Measurements from ENCODE around the gene VAPB. TPM values are rescaled to one million over a fixed set of nuclear protein-coding genes. Genes with fewer than 3 reads are reported as not detected.

The VAPB gene
- total RNA-seq, 1 donor from 2014 or later: 61.5 TPM

GRCh38 chr20:58395604-58396003 is 6.6 kb downstream of the VAPB start:
- H3K4me3 ChIP-seq (ENCODE audit: insufficient read depth, low read depth, low read length): no peak overlapping the region
- DNase-seq (ENCODE audit: low read depth) (no peak), FAIRE-seq (no peak)
- peaks cover 4% of the 10 kb centered on the region for H3K4me1 ChIP-seq (ENCODE audit: insufficient read depth, low read length)
- H3K79me2 ChIP-seq (ENCODE audit: insufficient read depth, low read length): peaks cover 98% of the 10 kb centered on the region
- no peaks in the 10 kb centered on the region for H3K27me3 ChIP-seq (ENCODE audit: insufficient read depth, low read length)
- H3K9ac ChIP-seq (ENCODE audit: low read length): no peak overlapping the region
- Mint-ChIP-seq H3K27ac (ENCODE audit: unreplicated experiment) (no peak overlapping the region), H3K9me3 (ENCODE audit: unreplicated experiment) (no peaks in the 10 kb centered on the region), H3K4me1 (ENCODE audit: low read depth, unreplicated experiment) (peaks cover 26% of the 10 kb centered on the region), H3K4me3 (ENCODE audit: unreplicated experiment) (no peak overlapping the region), H3K27me3 (ENCODE audit: low read depth, unreplicated experiment) (no peaks in the 10 kb centered on the region), H3K36me3 (ENCODE audit: low read depth, unreplicated experiment) (peaks cover 16% of the 10 kb centered on the region)
- TF ChIP-seq, protein P1, sequence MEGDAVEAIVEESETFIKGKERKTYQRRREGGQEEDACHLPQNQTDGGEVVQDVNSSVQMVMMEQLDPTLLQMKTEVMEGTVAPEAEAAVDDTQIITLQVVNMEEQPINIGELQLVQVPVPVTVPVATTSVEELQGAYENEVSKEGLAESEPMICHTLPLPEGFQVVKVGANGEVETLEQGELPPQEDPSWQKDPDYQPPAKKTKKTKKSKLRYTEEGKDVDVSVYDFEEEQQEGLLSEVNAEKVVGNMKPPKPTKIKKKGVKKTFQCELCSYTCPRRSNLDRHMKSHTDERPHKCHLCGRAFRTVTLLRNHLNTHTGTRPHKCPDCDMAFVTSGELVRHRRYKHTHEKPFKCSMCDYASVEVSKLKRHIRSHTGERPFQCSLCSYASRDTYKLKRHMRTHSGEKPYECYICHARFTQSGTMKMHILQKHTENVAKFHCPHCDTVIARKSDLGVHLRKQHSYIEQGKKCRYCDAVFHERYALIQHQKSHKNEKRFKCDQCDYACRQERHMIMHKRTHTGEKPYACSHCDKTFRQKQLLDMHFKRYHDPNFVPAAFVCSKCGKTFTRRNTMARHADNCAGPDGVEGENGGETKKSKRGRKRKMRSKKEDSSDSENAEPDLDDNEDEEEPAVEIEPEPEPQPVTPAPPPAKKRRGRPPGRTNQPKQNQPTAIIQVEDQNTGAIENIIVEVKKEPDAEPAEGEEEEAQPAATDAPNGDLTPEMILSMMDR (IDR thresholded peaks at IDR 0.05; ENCODE audit: insufficient read depth, low read depth, low read length): no peak
- TF ChIP-seq EZH2 (IDR thresholded peaks at IDR 0.05; ENCODE audit: insufficient read depth, low read length): no peak
- H2AFZ ChIP-seq (ENCODE audit: low read depth, low read length): no peak overlapping the region
- peaks cover 91% of the 10 kb centered on the region for H4K20me1 ChIP-seq (ENCODE audit: insufficient read depth, low read length)
- H3K27ac ChIP-seq (ENCODE audit: low read depth, low read length): no peak overlapping the region
- peaks cover 14% of the 10 kb centered on the region for H3K36me3 ChIP-seq (ENCODE audit: insufficient read depth, low read length)
- no peak overlapping the region for H3K4me2 ChIP-seq (ENCODE audit: low read length)
- H3K9me3 ChIP-seq (ENCODE audit: insufficient read depth, low read depth, low read length): no peaks in the 10 kb centered on the region

DNA sequence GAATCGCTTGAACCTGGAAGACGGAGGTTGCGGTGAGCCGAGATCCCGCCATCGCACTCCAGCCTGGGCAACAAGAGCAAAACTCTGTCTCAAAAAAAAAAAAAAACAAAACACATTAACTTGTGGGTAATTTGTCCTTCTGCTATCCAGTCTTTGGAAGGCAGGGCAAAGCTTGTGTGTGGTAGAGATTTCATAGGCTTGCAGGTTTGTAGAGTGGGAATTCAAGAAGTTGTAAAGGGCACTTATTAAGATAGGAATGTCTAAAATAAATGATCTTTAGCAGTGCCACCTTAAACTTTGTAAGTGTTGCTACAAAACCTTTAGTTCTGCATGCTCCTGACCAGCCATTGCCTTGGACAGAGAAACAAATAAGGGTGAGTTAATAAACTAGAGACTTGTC is 8.4 kb downstream of the VAPB start:
- Histone ChIP-seq H3K27ac (ENCODE audit: low read depth, low read length) (no peak overlapping the region), H3K4me2 (ENCODE audit: low read length) (no peak overlapping the region), H3K4me3 (ENCODE audit: insufficient read depth, low read depth, low read length) (no peak overlapping the region), H2AFZ (ENCODE audit: low read depth, low read length) (no peak overlapping the region), H3K4me1 (ENCODE audit: insufficient read depth, low read length) (peaks cover 4% of the 10 kb centered on the region), H3K36me3 (ENCODE audit: insufficient read depth, low read length) (peaks cover 4% of the 10 kb centered on the region), H3K79me2 (ENCODE audit: insufficient read depth, low read length) (peaks cover 98% of the 10 kb centered on the region), H3K9me3 (ENCODE audit: insufficient read depth, low read depth, low read length) (no peaks in the 10 kb centered on the region), H3K9ac (ENCODE audit: low read length) (no peak overlapping the region), H4K20me1 (ENCODE audit: insufficient read depth, low read length) (peaks cover 92% of the 10 kb centered on the region), H3K27me3 (ENCODE audit: insufficient read depth, low read length) (no peaks in the 10 kb centered on the region)
- no peak for FAIRE-seq
- no peak for TF ChIP-seq EZH2 (IDR thresholded peaks at IDR 0.05; ENCODE audit: insufficient read depth, low read length)
- TF ChIP-seq, protein P1 (IDR thresholded peaks at IDR 0.05; ENCODE audit: insufficient read depth, low read depth, low read length): no peak
- DNase-seq (ENCODE audit: low read depth): no peak
- H3K36me3 Mint-ChIP-seq (ENCODE audit: low read depth, unreplicated experiment): peaks cover 13% of the 10 kb centered on the region
- H3K9me3 Mint-ChIP-seq (ENCODE audit: unreplicated experiment): no peaks in the 10 kb centered on the region
- H3K4me3 Mint-ChIP-seq (ENCODE audit: unreplicated experiment): no peak overlapping the region
- peaks cover 21% of the 10 kb centered on the region for H3K4me1 Mint-ChIP-seq (ENCODE audit: low read depth, unreplicated experiment)
- no peaks in the 10 kb centered on the region for H3K27me3 Mint-ChIP-seq (ENCODE audit: low read depth, unreplicated experiment)
- H3K27ac Mint-ChIP-seq (ENCODE audit: unreplicated experiment): no peak overlapping the region

- Histone ChIP-seq H2AFZ (ENCODE audit: low read depth, low read length) (no peak overlapping the region), H4K20me1 (ENCODE audit: insufficient read depth, low read length) (peaks cover 92% of the 10 kb centered on the region), H3K27ac (ENCODE audit: low read depth, low read length) (no peak overlapping the region), H3K9me3 (ENCODE audit: insufficient read depth, low read depth, low read length) (no peaks in the 10 kb centered on the region), H3K4me2 (ENCODE audit: low read length) (no peak overlapping the region), H3K4me1 (ENCODE audit: insufficient read depth, low read length) (peaks cover 3% of the 10 kb centered on the region), H3K9ac (ENCODE audit: low read length) (no peak overlapping the region), H3K4me3 (ENCODE audit: insufficient read depth, low read depth, low read length) (no peak overlapping the region), H3K79me2 (ENCODE audit: insufficient read depth, low read length) (peaks cover 98% of the 10 kb centered on the region), H3K36me3 (ENCODE audit: insufficient read depth, low read length) (peaks cover 4% of the 10 kb centered on the region), H3K27me3 (ENCODE audit: insufficient read depth, low read length) (no peaks in the 10 kb centered on the region)
- Mint-ChIP-seq H3K27ac (ENCODE audit: unreplicated experiment) (no peak overlapping the region), H3K9me3 (ENCODE audit: unreplicated experiment) (no peaks in the 10 kb centered on the region), H3K4me1 (ENCODE audit: low read depth, unreplicated experiment) (peaks cover 14% of the 10 kb centered on the region), H3K36me3 (ENCODE audit: low read depth, unreplicated experiment) (peaks cover 13% of the 10 kb centered on the region), H3K4me3 (ENCODE audit: unreplicated experiment) (no peak overlapping the region), H3K27me3 (ENCODE audit: low read depth, unreplicated experiment) (no peaks in the 10 kb centered on the region)
- DNase-seq (ENCODE audit: low read depth) (no peak), FAIRE-seq (no peak)
- no peak for TF ChIP-seq EZH2 (IDR thresholded peaks at IDR 0.05; ENCODE audit: insufficient read depth, low read length)
- TF ChIP-seq, protein P1 (IDR thresholded peaks at IDR 0.05; ENCODE audit: insufficient read depth, low read depth, low read length): no peak
These were observed 9.2 kb downstream of the VAPB start for GRCh38 chr20:58398254-58398653.
